ENCODE measurements around the gene NUDT7.

Gene NUDT7

DNA sequence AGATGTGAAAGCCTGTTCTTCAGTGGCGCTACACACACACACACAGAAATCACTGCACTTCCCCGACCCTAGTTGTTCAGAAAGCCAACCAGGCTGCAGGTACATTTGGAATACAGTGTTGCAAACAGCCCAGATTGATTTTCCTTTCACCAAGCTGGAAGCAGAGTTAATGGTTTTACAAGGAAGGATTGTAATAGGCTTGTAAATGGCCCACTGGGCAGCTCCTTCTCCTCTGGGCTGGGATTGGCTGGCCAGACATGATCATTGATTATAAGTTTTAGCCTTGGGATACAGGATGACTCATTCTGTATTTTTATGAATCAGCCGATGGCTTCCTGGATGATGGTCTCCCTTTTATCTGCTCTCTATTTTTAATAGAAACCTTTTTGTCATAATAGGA, 68.6 kb downstream of the NUDT7 start:
- TF ChIP-seq, protein P1, sequence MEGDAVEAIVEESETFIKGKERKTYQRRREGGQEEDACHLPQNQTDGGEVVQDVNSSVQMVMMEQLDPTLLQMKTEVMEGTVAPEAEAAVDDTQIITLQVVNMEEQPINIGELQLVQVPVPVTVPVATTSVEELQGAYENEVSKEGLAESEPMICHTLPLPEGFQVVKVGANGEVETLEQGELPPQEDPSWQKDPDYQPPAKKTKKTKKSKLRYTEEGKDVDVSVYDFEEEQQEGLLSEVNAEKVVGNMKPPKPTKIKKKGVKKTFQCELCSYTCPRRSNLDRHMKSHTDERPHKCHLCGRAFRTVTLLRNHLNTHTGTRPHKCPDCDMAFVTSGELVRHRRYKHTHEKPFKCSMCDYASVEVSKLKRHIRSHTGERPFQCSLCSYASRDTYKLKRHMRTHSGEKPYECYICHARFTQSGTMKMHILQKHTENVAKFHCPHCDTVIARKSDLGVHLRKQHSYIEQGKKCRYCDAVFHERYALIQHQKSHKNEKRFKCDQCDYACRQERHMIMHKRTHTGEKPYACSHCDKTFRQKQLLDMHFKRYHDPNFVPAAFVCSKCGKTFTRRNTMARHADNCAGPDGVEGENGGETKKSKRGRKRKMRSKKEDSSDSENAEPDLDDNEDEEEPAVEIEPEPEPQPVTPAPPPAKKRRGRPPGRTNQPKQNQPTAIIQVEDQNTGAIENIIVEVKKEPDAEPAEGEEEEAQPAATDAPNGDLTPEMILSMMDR (IDR thresholded peaks at IDR 0.05; ENCODE audit: low read depth, low read length): no peak
- no peak for DNase-seq (ENCODE audit: extremely low read depth, low read depth)

All from AG09319 (cell line).